ENCODE data around the gene DPPA5.
"Not testable (repeated sequence)": the region's sequence is repeated elsewhere in the genome, so short reads cannot be mapped to it uniquely, and the experiment has no call there.

Gene DPPA5

GRCh38 chr6:73364121-73364520 lies 10.0 kb upstream of the DPPA5 start:
- DNase-seq (ENCODE audit: low spot score) = no peak

DNA sequence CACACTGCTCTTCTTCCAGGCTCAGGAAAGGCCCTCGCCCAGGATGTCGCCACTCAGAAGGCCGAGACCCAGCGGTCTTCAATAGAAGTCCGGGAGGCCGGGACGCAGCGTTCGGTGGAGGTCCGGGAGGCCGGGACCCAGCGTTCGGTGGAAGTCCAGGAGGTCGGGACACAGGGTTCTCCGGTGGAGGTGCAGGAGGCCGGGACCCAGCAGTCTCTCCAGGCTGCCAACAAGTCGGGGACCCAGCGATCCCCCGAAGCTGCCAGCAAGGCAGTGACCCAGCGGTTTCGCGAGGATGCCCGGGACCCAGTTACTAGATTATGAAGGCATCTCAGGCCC lies 9.4 kb upstream of the DPPA5 start:
- no peak for DNase-seq (ENCODE audit: low spot score)

- DNase-seq (ENCODE audit: low spot score) = no peak
Measured at GRCh38 chr6:73362869-73363536, 8.9 kb upstream of the DPPA5 start.

GRCh38 chr6:73362358-73362757 lies 8.3 kb upstream of the DPPA5 start, which contains the start of gene KHDC3L:
Gene KHDC3L (plus strand): TSS chr6:73362658. CDS start chr6:73362730, 72 bp downstream.
- no peak for DNase-seq (ENCODE audit: low spot score)

DNA sequence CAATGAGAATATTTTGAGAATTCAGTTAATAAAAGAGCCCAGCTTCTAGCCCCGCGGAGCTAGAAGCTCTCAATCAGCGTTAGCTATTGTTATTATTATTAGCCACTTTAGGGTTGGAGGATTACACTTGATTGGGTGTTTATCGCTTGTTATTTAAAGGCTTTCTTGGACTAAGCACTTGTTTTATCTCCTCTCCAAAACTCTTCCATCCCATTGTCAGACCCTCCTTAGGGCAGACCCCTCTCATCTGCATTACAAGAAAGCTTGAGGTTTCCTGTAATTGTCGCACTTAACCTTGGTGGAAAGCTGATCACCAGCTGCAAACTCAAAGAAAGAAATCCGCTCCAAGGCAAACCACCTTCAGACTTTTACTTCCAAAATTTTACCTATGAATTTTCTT lies 4.8 kb downstream of the DPPA5 start:
- no peak for DNase-seq (ENCODE audit: low spot score)

DNA sequence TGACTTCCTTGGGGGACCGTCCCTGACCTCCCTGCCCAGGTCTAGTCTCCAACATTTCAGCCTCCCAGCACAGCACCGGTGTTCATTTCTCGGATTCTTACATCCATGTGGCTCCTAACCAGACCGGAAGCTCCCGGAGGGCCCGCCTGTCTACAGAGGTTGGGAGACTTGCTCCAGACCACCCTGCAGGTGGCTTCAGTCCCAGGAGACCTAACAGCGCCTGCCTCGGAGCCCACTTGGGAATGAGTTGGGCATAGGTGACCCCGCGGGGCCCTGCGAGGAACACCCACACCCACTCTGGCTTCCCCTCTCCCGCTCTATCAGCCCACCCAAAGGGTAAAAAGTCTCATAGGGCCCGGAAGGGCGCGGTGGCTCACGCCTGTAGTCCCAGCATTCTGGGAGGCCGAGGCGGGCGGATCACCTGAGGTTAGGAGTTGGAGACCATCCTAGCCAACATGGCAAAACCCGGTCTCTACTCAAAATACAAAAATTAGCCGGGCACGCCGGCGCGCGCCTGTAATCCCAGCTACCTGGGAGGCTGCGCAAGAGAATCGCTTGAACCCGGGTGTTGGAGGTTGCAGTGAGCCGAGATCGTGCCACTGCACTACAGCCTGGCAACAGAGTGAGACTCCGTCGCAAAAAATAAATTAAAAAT lies 5.4 kb downstream of the DPPA5 start:
- no peak for DNase-seq (ENCODE audit: low spot score)

- no peak for DNase-seq (ENCODE audit: low spot score)
Measured at GRCh38 chr6:73343164-73343563, 10.9 kb downstream of the DPPA5 start.

DNA sequence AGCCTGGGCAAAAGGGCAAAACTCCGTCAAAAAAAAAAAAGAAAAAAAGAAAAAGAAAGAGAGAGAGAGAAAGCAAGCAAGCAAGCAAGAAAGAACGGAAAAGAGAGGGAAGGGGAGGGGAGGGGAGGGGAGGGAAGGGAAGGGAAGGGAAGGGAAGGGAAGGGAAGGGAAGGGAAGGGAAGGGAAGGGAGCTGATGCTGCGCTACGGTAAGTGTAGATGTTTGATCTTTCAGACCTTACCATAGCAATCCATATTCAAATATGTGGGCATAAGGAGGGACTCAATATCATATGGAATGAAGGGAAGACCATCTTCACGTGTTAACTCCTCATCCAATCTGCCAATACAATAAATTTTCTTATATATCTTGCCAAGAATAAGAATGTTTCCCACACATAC lies 11.9 kb downstream of the DPPA5 start:
- DNase-seq (ENCODE audit: low spot score) = no peak

GRCh38 chr6:73341335-73341734 lies 12.7 kb downstream of the DPPA5 start:
- DNase-seq (ENCODE audit: low spot score) = no peak

GRCh38 chr6:73340048-73340447 lies 14.0 kb downstream of the DPPA5 start:
- DNase-seq (ENCODE audit: low spot score) = no peak

DNA sequence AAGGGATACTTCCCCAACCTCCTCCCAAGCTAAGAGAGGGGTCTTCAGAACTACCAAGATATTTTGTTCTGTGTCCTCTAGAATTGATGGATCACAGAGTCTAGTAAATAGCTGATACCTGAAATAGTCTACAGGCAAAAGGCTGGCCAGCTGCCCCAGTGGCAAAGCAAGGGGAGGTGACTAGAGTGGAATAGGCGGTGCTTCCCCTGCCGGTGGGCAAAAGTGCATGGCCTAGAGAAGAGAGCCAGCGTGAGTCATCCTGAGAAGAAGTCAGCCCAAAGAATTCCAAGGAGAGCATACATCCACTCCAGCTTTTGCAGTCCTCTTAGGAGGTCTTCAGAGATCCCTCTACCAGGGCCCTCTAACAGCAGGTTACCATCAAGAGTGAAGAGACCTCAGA lies 14.7 kb downstream of the DPPA5 start:
- DNase-seq (ENCODE audit: low spot score) = no peak

- no peak for DNase-seq (ENCODE audit: low spot score)
Measured at GRCh38 chr6:73329201-73329600, 24.9 kb downstream of the DPPA5 start.

DNA sequence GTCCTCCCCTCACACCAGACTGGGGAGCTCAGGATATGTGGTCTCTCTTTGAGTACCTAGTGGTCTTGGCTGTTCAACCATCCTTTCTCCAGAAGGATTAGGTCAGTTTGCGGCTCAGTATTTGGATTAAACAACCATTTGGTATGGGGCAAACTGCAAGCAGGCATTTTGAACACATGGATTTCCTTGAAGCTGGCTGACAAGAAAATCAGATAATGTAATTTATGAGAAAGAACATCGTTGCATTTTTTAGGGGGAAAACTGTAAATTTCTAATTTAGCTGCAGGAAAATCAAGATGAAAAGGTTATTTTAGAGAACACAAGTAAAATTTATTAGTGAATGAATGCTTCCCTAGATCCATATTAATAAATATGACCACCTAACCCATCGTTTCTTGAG lies 25.3 kb downstream of the DPPA5 start:
- no peak for DNase-seq (ENCODE audit: low spot score)

GRCh38 chr6:73325656-73326055 lies 28.4 kb downstream of the DPPA5 start:
- no peak for DNase-seq (ENCODE audit: low spot score)

- DNase-seq (ENCODE audit: low spot score) = no peak
Measured at GRCh38 chr6:73323323-73323722, 30.8 kb downstream of the DPPA5 start.

DNA sequence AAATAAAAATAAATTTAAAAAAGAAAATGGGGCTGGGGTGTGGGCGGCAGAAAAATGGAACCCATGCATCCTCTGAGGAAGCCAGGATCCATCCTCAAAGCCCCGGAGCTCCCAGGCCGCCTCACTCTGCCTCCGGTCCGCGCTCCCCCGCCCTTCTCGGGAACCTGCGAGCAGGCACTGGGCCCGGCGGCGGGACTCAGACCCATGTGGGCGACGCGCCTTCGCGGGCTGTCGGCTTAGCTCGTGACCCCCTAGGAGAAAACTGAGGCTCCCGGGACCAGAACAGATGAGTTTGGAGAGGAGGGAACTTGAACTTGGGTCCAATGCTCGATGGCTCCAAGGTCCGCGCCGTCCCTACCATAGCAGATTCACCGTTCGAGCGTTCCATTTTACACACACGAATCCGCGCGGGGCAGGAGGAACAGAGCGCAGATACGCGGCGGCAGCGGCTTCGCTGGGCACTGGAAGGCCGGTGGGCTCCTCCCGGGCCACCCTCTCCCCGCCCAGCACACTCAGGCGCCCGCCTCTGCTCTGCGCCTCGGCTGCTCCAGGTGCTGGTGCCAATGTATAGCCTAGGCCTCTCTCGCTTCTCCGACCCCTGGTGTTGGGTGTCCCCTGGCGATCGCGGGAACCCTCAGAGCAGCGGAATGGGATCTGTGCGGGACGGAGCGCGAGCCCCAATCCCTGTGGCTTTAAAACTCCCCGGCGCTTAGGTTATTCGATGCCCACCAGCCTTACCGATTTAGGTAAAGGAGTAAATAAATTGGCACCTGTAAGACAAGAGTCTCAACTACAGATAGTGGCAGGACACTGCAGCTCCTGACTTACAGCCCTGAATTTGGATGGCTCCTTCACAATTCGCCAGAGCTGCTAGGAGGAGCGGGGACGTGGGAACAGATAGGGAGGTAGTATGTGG lies 39.2 kb downstream of the DPPA5 start:
- no peak for DNase-seq (ENCODE audit: low spot score)

DNA sequence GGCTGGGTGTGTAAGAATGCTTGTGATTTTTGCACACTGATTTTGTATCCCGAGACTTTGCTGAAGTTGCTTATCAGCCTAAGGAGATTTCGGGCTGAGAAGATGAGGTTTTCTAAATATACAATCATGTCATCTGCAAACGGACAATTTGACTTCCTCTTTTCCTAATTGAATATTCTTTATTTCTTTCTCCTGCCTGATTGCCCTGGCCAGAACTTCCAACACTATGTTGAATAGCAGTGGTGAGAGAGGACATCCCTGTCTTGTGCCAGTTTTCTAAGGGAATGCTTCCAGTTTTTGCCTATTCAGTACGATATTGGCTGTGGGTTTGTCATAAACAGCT lies 43.6 kb downstream of the DPPA5 start:
- not testable (repeated sequence) for DNase-seq (ENCODE audit: low spot score)

- DNase-seq (ENCODE audit: low spot score) = peak; percentile 35
Measured at GRCh38 chr6:73309785-73310502, 44.1 kb downstream of the DPPA5 start.

GRCh38 chr6:73309535-73309784 lies 44.6 kb downstream of the DPPA5 start:
- no peak for DNase-seq (ENCODE audit: low spot score)

GRCh38 chr6:73308712-73309534 lies 45.2 kb downstream of the DPPA5 start:
- DNase-seq (ENCODE audit: low spot score) = peak; percentile 13

DNA sequence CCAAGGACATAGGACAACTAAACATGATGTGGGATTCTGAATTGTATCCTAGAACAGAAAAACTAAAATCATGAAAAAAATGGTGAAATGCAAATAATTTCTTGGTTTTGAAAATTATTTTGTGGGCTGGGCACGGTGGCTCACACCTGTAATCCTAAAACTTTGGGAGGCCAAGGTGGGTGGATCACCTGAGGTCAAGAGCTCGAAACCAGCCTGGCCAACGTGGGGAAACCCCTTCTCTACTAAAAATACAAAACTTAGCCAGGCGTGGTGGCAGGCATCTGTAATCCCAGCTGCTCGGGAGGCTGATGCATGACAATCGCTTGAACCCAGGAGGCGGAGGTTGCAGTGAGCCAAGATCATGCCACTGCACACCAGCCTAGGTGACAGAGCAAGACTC lies 50.3 kb downstream of the DPPA5 start:
- DNase-seq (ENCODE audit: low spot score) = not testable (repeated sequence)

Data from kidney capillary endothelial cell (primary cell).